HG03108 (cell line): ENCODE results near the gene KDF1.
"Not testable (repeated sequence)": the region's sequence is repeated elsewhere in the genome, so short reads cannot be mapped to it uniquely, and the experiment has no call there.

Experiments
- ATAC-seq: cut with Tn5 transposase; IDR thresholded peaks from one replicate; pipeline ENCODE4 v1.9.1; 2021; ENCODE audit warnings: moderate library complexity; ENCODE audit not compliant: unreplicated experiment

KDF1 gene

GRCh38 chr1:26959270-26959669 is 998 bp downstream of the KDF1 start:
- no peak for ATAC-seq

- no peak for ATAC-seq
Observed at GRCh38 chr1:26957306-26957705, 3.0 kb downstream of the KDF1 start.

GRCh38 chr1:26956321-26956720 is 3.9 kb downstream of the KDF1 start:
- ATAC-seq: no peak

GRCh38 chr1:26953374-26953773 is 6.9 kb downstream of the KDF1 start:
- ATAC-seq: no peak

GRCh38 chr1:26951821-26952497 is 8.3 kb downstream of the KDF1 start:
- no peak for ATAC-seq

- no peak for ATAC-seq
Observed at GRCh38 chr1:26951216-26951615, 9.1 kb downstream of the KDF1 start.

GRCh38 chr1:26950602-26951001 is 9.7 kb downstream of the KDF1 start:
- no peak for ATAC-seq

GRCh38 chr1:26949926-26950319 is 10.3 kb downstream of the KDF1 start:
- no peak for ATAC-seq

- no peak for ATAC-seq
Observed at GRCh38 chr1:26949266-26949925, 10.9 kb downstream of the KDF1 start.

- ATAC-seq: not testable (repeated sequence)
Observed at GRCh38 chr1:26948725-26949057, 11.6 kb downstream of the KDF1 start.

- no peak for ATAC-seq
Observed at GRCh38 chr1:26946270-26946669, 14.0 kb downstream of the KDF1 start.

- no peak for ATAC-seq
Observed at GRCh38 chr1:26945728-26946127, 14.5 kb downstream of the KDF1 start.

- no peak for ATAC-seq
Observed at GRCh38 chr1:26945138-26945537, 15.1 kb downstream of the KDF1 start.

GRCh38 chr1:26942656-26943055 is 17.6 kb downstream of the KDF1 start:
- no peak for ATAC-seq

- ATAC-seq: no peak
Observed at GRCh38 chr1:26941311-26941710, 19.0 kb downstream of the KDF1 start.

GRCh38 chr1:26938659-26939025 is 21.6 kb downstream of the KDF1 start:
- ATAC-seq: no peak

- no peak for ATAC-seq
Observed at GRCh38 chr1:26938004-26938658, 22.1 kb downstream of the KDF1 start.

- ATAC-seq: no peak
Observed at GRCh38 chr1:26936823-26937222, 23.4 kb downstream of the KDF1 start.

- no peak for ATAC-seq
Observed at GRCh38 chr1:26932531-26932930, 27.7 kb downstream of the KDF1 start.

GRCh38 chr1:26923711-26924110 is 36.6 kb downstream of the KDF1 start:
- no peak for ATAC-seq

GRCh38 chr1:26922901-26923300 is 37.4 kb downstream of the KDF1 start:
- no peak for ATAC-seq

GRCh38 chr1:26922431-26922729 is 37.9 kb downstream of the KDF1 start:
- no peak for ATAC-seq
